Caki2 (cell line): Measurements from ENCODE around the gene EXOSC10. TPM values are rescaled to one million over a fixed set of nuclear protein-coding genes. Genes with fewer than 3 reads are reported as not detected.
"Not testable (repeated sequence)": the region's sequence is repeated elsewhere in the genome, so short reads cannot be mapped to it uniquely, and the experiment has no call there.

Source experiments
- DNase-seq: peaks from one replicate; pipeline ENCODE4 v3.0.0-alpha.2; 2015; ENCODE audit warnings: low read depth
- in situ Hi-C: cut with HindIII; loops from 2 replicates; pipeline ENCODE4 v1.10.0; 2016; ENCODE audit warnings: low sequenced_read_pairs, low pct_unique_long_range_greater_than_20kb, mixed read lengths
- total RNA-seq: library from RNA; depleted of rRNA; stranded (reverse); fragments of >200 nt; shearing (Covaris generic); gene quantifications from 2 replicates; pipeline ENCODE4 v1.2.3, GENCODE V29; 2014; ENCODE audit warnings: low replicate concordance

EXOSC10 gene
- total RNA-seq, 1 experiment from 2014 or later: 32.1 TPM

- in situ Hi-C loops: no loop called here
- DNase-seq: no peak
These were observed 25.3 kb upstream of the EXOSC10 start for GRCh38 chr1:11124965-11125364.

GRCh38 chr1:11116318-11116717 lies 16.6 kb upstream of the EXOSC10 start:
- DNase-seq: no peak
- in situ Hi-C loops: no loop called here

- in situ Hi-C loops: no loop called here
- no peak for DNase-seq
These were observed 15.3 kb upstream of the EXOSC10 start for GRCh38 chr1:11114966-11115365.

- no peak for DNase-seq
- in situ Hi-C loops: no loop called here
These were observed 9.5 kb upstream of the EXOSC10 start for GRCh38 chr1:11109047-11109760.

- DNase-seq: no peak
- in situ Hi-C loops: no loop called here
These were observed 7.9 kb upstream of the EXOSC10 start for GRCh38 chr1:11107599-11107998.

GRCh38 chr1:11105586-11105985 lies 5.9 kb upstream of the EXOSC10 start:
- DNase-seq: no peak
- in situ Hi-C loops: no loop called here

GRCh38 chr1:11101347-11101746 lies 1.7 kb upstream of the EXOSC10 start:
- in situ Hi-C loops: no loop called here
- DNase-seq: no peak

- in situ Hi-C loops, DNase-seq: not testable (repeated sequence)
These were observed 1.1 kb upstream of the EXOSC10 start for GRCh38 chr1:11100806-11101205.

GRCh38 chr1:11100149-11100493 lies 452 bp upstream of the EXOSC10 start:
- no peak for DNase-seq
- in situ Hi-C loops: no loop called here

GRCh38 chr1:11098931-11099309 lies 749 bp downstream of the EXOSC10 start:
- no peak for DNase-seq
- in situ Hi-C loops: no loop called here

GRCh38 chr1:11083784-11084183 lies 15.9 kb downstream of the EXOSC10 start:
- in situ Hi-C loops, DNase-seq: not testable (repeated sequence)

- in situ Hi-C loops: no loop called here
- DNase-seq: no peak
These were observed 18.7 kb downstream of the EXOSC10 start for GRCh38 chr1:11080931-11081330.

GRCh38 chr1:11078631-11079030 lies 21.0 kb downstream of the EXOSC10 start:
- in situ Hi-C loops: no loop called here
- DNase-seq: no peak

- DNase-seq, in situ Hi-C loops: not testable (repeated sequence)
These were observed 26.3 kb downstream of the EXOSC10 start for GRCh38 chr1:11073398-11073797.

- in situ Hi-C loops: no loop called here
- DNase-seq: no peak
These were observed 27.3 kb downstream of the EXOSC10 start for GRCh38 chr1:11072216-11072917.

- in situ Hi-C loops: no loop called here
- DNase-seq: no peak
These were observed 28.0 kb downstream of the EXOSC10 start for GRCh38 chr1:11071463-11072215.

GRCh38 chr1:11070876-11071275 lies 28.8 kb downstream of the EXOSC10 start:
- in situ Hi-C loops: no loop called here
- no peak for DNase-seq

GRCh38 chr1:11068600-11069473 lies 30.8 kb downstream of the EXOSC10 start:
- DNase-seq: no peak
- in situ Hi-C loops: no loop called here
